ENCODE measurements around the gene CA14. TPM values are rescaled to one million over a fixed set of nuclear protein-coding genes. Genes with fewer than 3 reads are reported as not detected.

CA14 gene
- total RNA-seq, 1 experiment from 2014 or later = not detected

DNA sequence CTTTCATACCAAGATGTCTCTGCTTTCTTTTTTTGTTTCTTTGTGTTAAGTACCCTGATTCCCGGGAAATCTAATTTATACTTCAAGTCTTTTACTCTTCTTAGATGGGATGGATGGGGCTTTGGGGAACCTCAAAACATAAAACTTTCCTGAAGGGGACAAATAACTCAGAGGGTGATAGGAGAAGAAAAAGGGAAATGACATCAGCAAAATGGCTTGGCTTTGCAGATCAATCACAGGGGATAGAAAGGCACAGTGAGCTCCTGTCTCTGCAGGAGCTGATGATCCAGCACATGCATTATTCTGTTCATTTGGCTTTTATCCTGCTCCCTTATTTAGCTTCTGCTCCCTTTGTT lies 1.4 kb upstream of the CA14 start:
- H3K27me3 Mint-ChIP-seq (ENCODE audit: insufficient read depth, unreplicated experiment) = peaks cover 2% of the 10 kb centered on the region
- intact Hi-C loops (cut with micrococcal nuclease; ENCODE audit: unreplicated experiment) = loop anchor here (1.0 to 2.0 kb wide), 2 partner anchors 25 to 261 kb away; no protein-coding TSS in a partner anchor

DNA sequence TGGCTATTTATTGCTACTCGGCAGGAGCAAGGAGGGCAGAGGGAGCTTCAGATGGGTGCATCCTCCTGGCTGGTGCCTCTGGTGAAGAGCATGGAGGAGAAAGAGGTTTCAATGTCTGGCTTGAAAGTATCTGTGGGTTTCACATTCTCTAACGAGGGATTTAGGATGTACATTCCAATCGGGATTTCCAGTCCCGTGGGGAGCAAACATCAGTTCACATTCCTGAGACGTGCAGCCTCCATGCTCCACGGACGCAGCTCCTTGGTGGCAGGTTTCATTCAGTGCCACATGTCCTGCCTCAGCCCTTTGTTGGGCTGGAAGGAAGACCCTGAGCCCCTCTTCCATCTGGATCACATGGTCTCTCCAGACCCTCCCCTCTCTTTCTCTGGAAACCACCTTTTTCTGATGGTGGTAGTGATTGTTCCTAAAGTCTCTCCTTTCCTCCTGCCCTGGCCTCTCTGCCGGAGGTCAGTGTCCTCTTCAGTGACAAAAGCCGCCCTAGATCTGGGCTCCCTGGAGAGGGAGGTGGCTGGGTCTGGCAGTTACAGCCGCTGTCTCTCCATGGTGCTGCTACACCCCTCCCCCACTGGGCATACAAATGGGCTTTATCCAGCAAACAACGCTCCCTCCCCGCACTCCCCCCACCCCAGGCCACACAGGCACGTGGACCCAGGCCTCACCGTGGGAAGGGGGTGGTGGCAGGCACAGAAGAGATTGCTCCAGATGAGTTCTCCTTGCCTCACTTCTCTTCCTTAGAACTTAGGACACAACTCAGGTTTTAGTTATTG lies 826 bp upstream of the CA14 start:
- peaks cover 29% of the 10 kb centered on the region for H3K4me1 Mint-ChIP-seq (ENCODE audit: low read depth, unreplicated experiment)
- TF ChIP-seq, protein P1, sequence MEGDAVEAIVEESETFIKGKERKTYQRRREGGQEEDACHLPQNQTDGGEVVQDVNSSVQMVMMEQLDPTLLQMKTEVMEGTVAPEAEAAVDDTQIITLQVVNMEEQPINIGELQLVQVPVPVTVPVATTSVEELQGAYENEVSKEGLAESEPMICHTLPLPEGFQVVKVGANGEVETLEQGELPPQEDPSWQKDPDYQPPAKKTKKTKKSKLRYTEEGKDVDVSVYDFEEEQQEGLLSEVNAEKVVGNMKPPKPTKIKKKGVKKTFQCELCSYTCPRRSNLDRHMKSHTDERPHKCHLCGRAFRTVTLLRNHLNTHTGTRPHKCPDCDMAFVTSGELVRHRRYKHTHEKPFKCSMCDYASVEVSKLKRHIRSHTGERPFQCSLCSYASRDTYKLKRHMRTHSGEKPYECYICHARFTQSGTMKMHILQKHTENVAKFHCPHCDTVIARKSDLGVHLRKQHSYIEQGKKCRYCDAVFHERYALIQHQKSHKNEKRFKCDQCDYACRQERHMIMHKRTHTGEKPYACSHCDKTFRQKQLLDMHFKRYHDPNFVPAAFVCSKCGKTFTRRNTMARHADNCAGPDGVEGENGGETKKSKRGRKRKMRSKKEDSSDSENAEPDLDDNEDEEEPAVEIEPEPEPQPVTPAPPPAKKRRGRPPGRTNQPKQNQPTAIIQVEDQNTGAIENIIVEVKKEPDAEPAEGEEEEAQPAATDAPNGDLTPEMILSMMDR (IDR thresholded peaks at IDR 0.05; ENCODE audit: insufficient read depth in 1 of 2, low read depth in 1 of 2, low read length in 1 of 2, severe bottlenecking in 1 of 2, unreplicated experiment in 1 of 2) = no peak
- CTCF ChIA-PET = interaction anchor here (0.6 to 2.7 kb wide), 11 partner anchors 10 to 275 kb away, joined by 3 to 29 read pairs (median 4); partner anchors contain the start of genes C1orf54, CIART and FALEC

More for the DNA sequence above, 1.4 kb upstream of the CA14 start:
- BruUV-seq (replicated peaks) = no TSS peak
- Histone ChIP-seq H3K36me3 (ENCODE audit: control insufficient read depth, insufficient read depth, low read length) (no peaks in the 10 kb centered on the region), H3K27me3 (replicated peaks; ENCODE audit: control insufficient read depth, insufficient read depth, low read length) (no peaks in the 10 kb centered on the region), H3K9me3 (no peaks in the 10 kb centered on the region), H3K4me1 (peaks cover 24% of the 10 kb centered on the region), H3K4me3 (ENCODE audit: low read depth, low read length) (no peak overlapping the region)
- no peak overlapping the region for H3K27ac Mint-ChIP-seq (ENCODE audit: unreplicated experiment)
- H3K9me3 Mint-ChIP-seq (ENCODE audit: unreplicated experiment) = no peaks in the 10 kb centered on the region
- ChIA-PET CTCF (interaction anchor here (0.6 to 2.7 kb wide), 11 partner anchors 9 to 276 kb away, joined by 3 to 29 read pairs (median 4); partner anchors contain the start of genes C1orf54, CIART and FALEC), POLR2A (interaction anchor here (1.3 kb wide), 1 partner anchor 108 kb away, joined by 3 read pairs; the partner anchor contains the start of gene RPRD2)
- peak overlapping the region; percentile 37 for H3K4me3 Mint-ChIP-seq (ENCODE audit: unreplicated experiment)
- peaks cover 6% of the 10 kb centered on the region for H3K36me3 Mint-ChIP-seq (ENCODE audit: insufficient read depth, unreplicated experiment)
- TF ChIP-seq, protein P1 (IDR thresholded peaks at IDR 0.05; ENCODE audit: insufficient read depth in 1 of 2, low read depth in 1 of 2, low read length in 1 of 2, severe bottlenecking in 1 of 2, unreplicated experiment in 1 of 2) = no peak
- no peak for DNase-seq
- peaks cover 29% of the 10 kb centered on the region for H3K4me1 Mint-ChIP-seq (ENCODE audit: low read depth, unreplicated experiment)

DNA sequence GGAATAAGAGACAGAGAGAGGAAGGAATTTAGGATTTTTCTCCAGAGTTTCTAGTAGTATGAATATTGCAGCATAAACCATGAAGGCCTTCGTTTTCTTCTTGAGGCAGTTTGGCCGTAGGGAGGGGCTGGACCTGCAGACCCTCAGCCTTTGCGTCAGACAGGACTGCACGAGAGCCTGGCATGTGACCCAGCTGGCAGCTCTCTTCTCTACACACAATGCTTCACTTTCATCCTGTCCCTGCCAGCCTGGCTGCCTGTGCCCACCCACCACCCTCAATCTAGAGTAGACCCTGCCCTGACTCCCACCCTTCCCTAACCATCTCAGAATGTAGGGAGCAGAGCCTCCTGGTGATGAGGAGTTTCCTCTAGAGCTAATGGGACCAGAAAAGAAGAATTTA lies 1.6 kb downstream of the CA14 start:
- Mint-ChIP-seq H3K4me1 (ENCODE audit: low read depth, unreplicated experiment) (peaks cover 29% of the 10 kb centered on the region), H3K4me3 (ENCODE audit: unreplicated experiment) (no peak overlapping the region), H3K9me3 (ENCODE audit: unreplicated experiment) (no peaks in the 10 kb centered on the region), H3K36me3 (ENCODE audit: insufficient read depth, unreplicated experiment) (peaks cover 6% of the 10 kb centered on the region), H3K27ac (ENCODE audit: unreplicated experiment) (no peak overlapping the region), H3K27me3 (ENCODE audit: insufficient read depth, unreplicated experiment) (peaks cover 2% of the 10 kb centered on the region)
- TF ChIP-seq, protein P1 (IDR thresholded peaks at IDR 0.05; ENCODE audit: insufficient read depth in 1 of 2, low read depth in 1 of 2, low read length in 1 of 2, severe bottlenecking in 1 of 2, unreplicated experiment in 1 of 2) = no peak
- intact Hi-C loops (cut with micrococcal nuclease; ENCODE audit: unreplicated experiment) = no loop called here
- Histone ChIP-seq H3K27me3 (replicated peaks; ENCODE audit: control insufficient read depth, insufficient read depth, low read length) (no peaks in the 10 kb centered on the region), H3K4me3 (ENCODE audit: low read depth, low read length) (no peak overlapping the region), H3K36me3 (ENCODE audit: control insufficient read depth, insufficient read depth, low read length) (no peaks in the 10 kb centered on the region), H3K4me1 (peaks cover 24% of the 10 kb centered on the region), H3K9me3 (no peaks in the 10 kb centered on the region)
- no peak for DNase-seq
- POLR2A ChIA-PET = no interaction called here
- CTCF ChIA-PET = no interaction called here
- BruUV-seq (replicated peaks) = no TSS peak

More for the DNA sequence above, 826 bp upstream of the CA14 start:
- Mint-ChIP-seq H3K36me3 (ENCODE audit: insufficient read depth, unreplicated experiment) (peaks cover 6% of the 10 kb centered on the region), H3K4me3 (ENCODE audit: unreplicated experiment) (peak overlapping the region; percentile 37), H3K27me3 (ENCODE audit: insufficient read depth, unreplicated experiment) (peaks cover 2% of the 10 kb centered on the region), H3K27ac (ENCODE audit: unreplicated experiment) (peak overlapping the region; percentile 11), H3K9me3 (ENCODE audit: unreplicated experiment) (no peaks in the 10 kb centered on the region)
- no peak for DNase-seq
- H3K4me3 ChIP-seq (ENCODE audit: low read depth, low read length) = no peak overlapping the region
- POLR2A ChIA-PET = interaction anchor here (1.3 kb wide), 1 partner anchor 107 kb away, joined by 3 read pairs; the partner anchor contains the start of gene RPRD2
- BruUV-seq (replicated peaks) = no TSS peak
- H3K36me3 ChIP-seq (ENCODE audit: control insufficient read depth, insufficient read depth, low read length) = no peaks in the 10 kb centered on the region
- H3K27me3 ChIP-seq (replicated peaks; ENCODE audit: control insufficient read depth, insufficient read depth, low read length) = no peaks in the 10 kb centered on the region
- no peaks in the 10 kb centered on the region for H3K9me3 ChIP-seq
- intact Hi-C loops (cut with micrococcal nuclease; ENCODE audit: unreplicated experiment) = loop anchor here (1.0 to 2.0 kb wide), 2 partner anchors 25 to 260 kb away; no protein-coding TSS in a partner anchor
- H3K4me1 ChIP-seq = peaks cover 24% of the 10 kb centered on the region

Data from Caco-2 (cell line).